ENCODE measurements around the gene CRTC2.

DNA sequence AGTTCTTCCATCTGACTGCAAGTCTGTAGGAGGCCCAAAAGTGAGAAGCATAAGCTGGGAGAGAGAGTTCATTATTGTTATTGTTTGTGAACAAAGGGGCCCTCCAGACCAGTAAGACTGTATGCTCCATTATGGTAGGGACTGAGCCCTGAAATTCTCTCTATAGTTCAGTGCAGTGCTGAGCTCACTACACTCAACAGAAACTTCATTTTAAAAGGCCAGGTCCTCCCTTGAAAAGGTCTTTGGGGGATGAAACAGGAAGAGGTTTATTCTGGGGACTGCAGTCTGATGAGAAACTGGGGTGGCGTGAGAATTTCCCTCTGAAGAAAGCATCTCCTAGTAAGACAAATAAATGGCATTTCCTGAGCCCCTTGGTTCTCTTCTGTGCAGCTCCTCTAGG lies 30.2 kb downstream of the CRTC2 start:
- TF ChIP-seq, protein P1, sequence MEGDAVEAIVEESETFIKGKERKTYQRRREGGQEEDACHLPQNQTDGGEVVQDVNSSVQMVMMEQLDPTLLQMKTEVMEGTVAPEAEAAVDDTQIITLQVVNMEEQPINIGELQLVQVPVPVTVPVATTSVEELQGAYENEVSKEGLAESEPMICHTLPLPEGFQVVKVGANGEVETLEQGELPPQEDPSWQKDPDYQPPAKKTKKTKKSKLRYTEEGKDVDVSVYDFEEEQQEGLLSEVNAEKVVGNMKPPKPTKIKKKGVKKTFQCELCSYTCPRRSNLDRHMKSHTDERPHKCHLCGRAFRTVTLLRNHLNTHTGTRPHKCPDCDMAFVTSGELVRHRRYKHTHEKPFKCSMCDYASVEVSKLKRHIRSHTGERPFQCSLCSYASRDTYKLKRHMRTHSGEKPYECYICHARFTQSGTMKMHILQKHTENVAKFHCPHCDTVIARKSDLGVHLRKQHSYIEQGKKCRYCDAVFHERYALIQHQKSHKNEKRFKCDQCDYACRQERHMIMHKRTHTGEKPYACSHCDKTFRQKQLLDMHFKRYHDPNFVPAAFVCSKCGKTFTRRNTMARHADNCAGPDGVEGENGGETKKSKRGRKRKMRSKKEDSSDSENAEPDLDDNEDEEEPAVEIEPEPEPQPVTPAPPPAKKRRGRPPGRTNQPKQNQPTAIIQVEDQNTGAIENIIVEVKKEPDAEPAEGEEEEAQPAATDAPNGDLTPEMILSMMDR (IDR thresholded peaks at IDR 0.05; ENCODE audit: low read length), result no peak
- TF ChIP-seq EZH2 (IDR thresholded peaks at IDR 0.05; ENCODE audit: borderline replicate concordance, low read length), result no peak
